Measurements from ENCODE around the gene BATF3.

DNA sequence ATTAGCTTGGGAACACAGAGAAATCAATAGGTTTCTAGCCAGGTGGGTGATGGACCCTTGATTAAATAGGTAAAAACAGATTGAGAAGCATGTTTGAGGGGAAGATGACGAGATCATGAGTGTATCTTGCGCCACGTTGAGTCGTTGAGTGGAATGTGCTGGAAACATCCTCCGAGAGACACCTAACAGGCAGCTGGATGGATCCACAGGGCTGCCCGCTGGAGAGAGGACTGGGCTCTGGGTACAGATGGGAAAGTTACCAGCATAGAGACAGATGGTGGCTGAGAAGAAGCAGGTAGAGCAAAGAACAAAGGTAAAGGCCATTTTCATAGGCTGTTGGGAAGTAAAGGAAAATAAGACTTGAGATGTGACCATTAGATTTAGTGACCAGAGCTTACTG lies 15.6 kb downstream of the BATF3 start:
- TF ChIP-seq, protein P1, sequence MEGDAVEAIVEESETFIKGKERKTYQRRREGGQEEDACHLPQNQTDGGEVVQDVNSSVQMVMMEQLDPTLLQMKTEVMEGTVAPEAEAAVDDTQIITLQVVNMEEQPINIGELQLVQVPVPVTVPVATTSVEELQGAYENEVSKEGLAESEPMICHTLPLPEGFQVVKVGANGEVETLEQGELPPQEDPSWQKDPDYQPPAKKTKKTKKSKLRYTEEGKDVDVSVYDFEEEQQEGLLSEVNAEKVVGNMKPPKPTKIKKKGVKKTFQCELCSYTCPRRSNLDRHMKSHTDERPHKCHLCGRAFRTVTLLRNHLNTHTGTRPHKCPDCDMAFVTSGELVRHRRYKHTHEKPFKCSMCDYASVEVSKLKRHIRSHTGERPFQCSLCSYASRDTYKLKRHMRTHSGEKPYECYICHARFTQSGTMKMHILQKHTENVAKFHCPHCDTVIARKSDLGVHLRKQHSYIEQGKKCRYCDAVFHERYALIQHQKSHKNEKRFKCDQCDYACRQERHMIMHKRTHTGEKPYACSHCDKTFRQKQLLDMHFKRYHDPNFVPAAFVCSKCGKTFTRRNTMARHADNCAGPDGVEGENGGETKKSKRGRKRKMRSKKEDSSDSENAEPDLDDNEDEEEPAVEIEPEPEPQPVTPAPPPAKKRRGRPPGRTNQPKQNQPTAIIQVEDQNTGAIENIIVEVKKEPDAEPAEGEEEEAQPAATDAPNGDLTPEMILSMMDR (IDR thresholded peaks at IDR 0.05), result no peak
- TF ChIP-seq POLR2A (IDR thresholded peaks at IDR 0.05), result no peak
- no peak for TF ChIP-seq POLR2AphosphoS5 (IDR thresholded peaks at IDR 0.05)
- TF ChIP-seq EP300 (IDR thresholded peaks at IDR 0.05), result no peak
